ENCODE data around the gene MYBPC1. TPM values are rescaled to one million over a fixed set of nuclear protein-coding genes. Genes with fewer than 3 reads are reported as not detected.

MYBPC1 gene
- total and polyA plus RNA-seq, 3 experiments from 2014 or later: not detected

GRCh38 chr12:101695706-101696105 is 100.9 kb downstream of the MYBPC1 start:
- Histone ChIP-seq H3K27ac (ENCODE audit: low read depth, low read length) (no peak overlapping the region), H3K9me3 (ENCODE audit: low read length) (no peaks in the 10 kb centered on the region), H3K27me3 (ENCODE audit: insufficient read depth, low read length, poor library complexity, severe bottlenecking) (no peaks in the 10 kb centered on the region), H3K4me1 (ENCODE audit: insufficient read depth, low read length) (peaks cover 11% of the 10 kb centered on the region), H3K36me3 (ENCODE audit: insufficient read depth, low read length) (no peaks in the 10 kb centered on the region), H3K4me3 (ENCODE audit: low read length) (no peak overlapping the region)
- DNase-seq: no peak
- Mint-ChIP-seq H3K4me3 (peak overlapping the region in 3 of 7 donors; percentile 9 to 61 (median 39)), H3K9me3 (no peaks in the 10 kb centered on the region), H3K4me1 (peaks cover 29 to 38% (median 30%) of the 10 kb centered on the region in 3 donors), H3K27ac (peak overlapping the region in 1 of 8 donors; percentile 92), H3K27me3 (no peaks in the 10 kb centered on the region), H3K36me3 (peaks cover 0 to 8% (median 0%) of the 10 kb centered on the region in 3 donors)
- ChIA-PET POLR2A (no interaction called here), CTCF (no interaction called here)

GRCh38 chr12:101696251-101697196 is 101.8 kb downstream of the MYBPC1 start:
- POLR2A ChIA-PET: no interaction called here
- no peaks in the 10 kb centered on the region for H3K9me3 Mint-ChIP-seq
- Histone ChIP-seq H3K4me1 (ENCODE audit: insufficient read depth, low read length) (peaks cover 11% of the 10 kb centered on the region), H3K36me3 (ENCODE audit: insufficient read depth, low read length) (no peaks in the 10 kb centered on the region), H3K27ac (ENCODE audit: low read depth, low read length) (peak overlapping the region; percentile 72), H3K27me3 (ENCODE audit: insufficient read depth, low read length, poor library complexity, severe bottlenecking) (no peaks in the 10 kb centered on the region), H3K4me3 (ENCODE audit: low read length) (peak overlapping the region; percentile 75), H3K9me3 (ENCODE audit: low read length) (no peaks in the 10 kb centered on the region)
- H3K27ac Mint-ChIP-seq: peak overlapping the region; percentile 73 to 98 (median 86)
- peaks cover 34 to 46% (median 35%) of the 10 kb centered on the region in 3 donors for H3K4me1 Mint-ChIP-seq
- CTCF ChIA-PET: no interaction called here
- DNase-seq: peak in 1 of 5 donors; percentile 12
- H3K36me3 Mint-ChIP-seq: peaks cover 0 to 8% (median 0%) of the 10 kb centered on the region in 3 donors
- H3K4me3 Mint-ChIP-seq: peak overlapping the region; percentile 91 to 97 (median 93)
- no peaks in the 10 kb centered on the region for H3K27me3 Mint-ChIP-seq

GRCh38 chr12:101697197-101697929 is 102.6 kb downstream of the MYBPC1 start, which contains the start of gene CHPT1:
Gene CHPT1 (plus strand): TSS chr12:101697640. CDS start chr12:101697862, 222 bp downstream.
- no peaks in the 10 kb centered on the region for H3K36me3 ChIP-seq (ENCODE audit: insufficient read depth, low read length)
- ChIA-PET CTCF (interaction anchor here (1.0 kb wide), 1 partner anchor 30 kb away, joined by 3 read pairs; no protein-coding TSS in a partner anchor), POLR2A (interaction anchor here (1.2 kb wide), 1 partner anchor 9 kb away, joined by 3 read pairs; no protein-coding TSS in a partner anchor)
- Mint-ChIP-seq H3K4me1 (peaks cover 37 to 54% (median 37%) of the 10 kb centered on the region in 3 donors), H3K9me3 (no peaks in the 10 kb centered on the region), H3K4me3 (peak within 1 kb of the TSS; percentile 93 to 97 (median 93)), H3K27ac (peak within 1 kb of the TSS; percentile 73 to 98 (median 88)), H3K27me3 (no peaks in the 10 kb centered on the region), H3K36me3 (peaks cover 0 to 8% (median 0%) of the 10 kb centered on the region in 3 donors)
- peaks cover 11% of the 10 kb centered on the region for H3K4me1 ChIP-seq (ENCODE audit: insufficient read depth, low read length)
- no peaks in the 10 kb centered on the region for H3K9me3 ChIP-seq (ENCODE audit: low read length)
- H3K27me3 ChIP-seq (ENCODE audit: insufficient read depth, low read length, poor library complexity, severe bottlenecking): no peaks in the 10 kb centered on the region
- H3K27ac ChIP-seq (ENCODE audit: low read depth, low read length): peak within 1 kb of the TSS; percentile 72
- H3K4me3 ChIP-seq (ENCODE audit: low read length): peak within 1 kb of the TSS; percentile 75
- peak; percentile 30 to 68 (median 52) for DNase-seq

- Histone ChIP-seq H3K4me3 (ENCODE audit: low read length) (peak overlapping the region; percentile 71), H3K27me3 (ENCODE audit: insufficient read depth, low read length, poor library complexity, severe bottlenecking) (no peaks in the 10 kb centered on the region), H3K9me3 (ENCODE audit: low read length) (no peaks in the 10 kb centered on the region), H3K27ac (ENCODE audit: low read depth, low read length) (peak overlapping the region; percentile 72), H3K4me1 (ENCODE audit: insufficient read depth, low read length) (peaks cover 11% of the 10 kb centered on the region), H3K36me3 (ENCODE audit: insufficient read depth, low read length) (no peaks in the 10 kb centered on the region)
- Mint-ChIP-seq H3K27ac (peak overlapping the region; percentile 36 to 95 (median 87)), H3K36me3 (peaks cover 0 to 8% (median 0%) of the 10 kb centered on the region in 3 donors), H3K9me3 (no peaks in the 10 kb centered on the region), H3K4me3 (peak overlapping the region; percentile 87 to 97 (median 93)), H3K4me1 (peaks cover 37 to 62% (median 42%) of the 10 kb centered on the region in 3 donors), H3K27me3 (no peaks in the 10 kb centered on the region)
- DNase-seq: peak in 2 of 5 donors; percentile 4 to 49
- ChIA-PET CTCF (interaction anchor here (1.0 to 1.2 kb wide), 2 partner anchors 19 to 31 kb away, joined by 3 read pairs; no protein-coding TSS in a partner anchor), POLR2A (interaction anchor here (1.0 to 1.2 kb wide), 2 partner anchors 10 to 46 kb away, joined by 3 read pairs; no protein-coding TSS in a partner anchor)
These were observed 103.4 kb downstream of the MYBPC1 start for GRCh38 chr12:101697930-101698799.

- Mint-ChIP-seq H3K36me3 (peaks cover 0 to 8% (median 0%) of the 10 kb centered on the region in 3 donors), H3K4me3 (peak overlapping the region; percentile 87 to 97 (median 93)), H3K27me3 (no peaks in the 10 kb centered on the region), H3K4me1 (peaks cover 37 to 65% (median 42%) of the 10 kb centered on the region in 3 donors), H3K27ac (peak overlapping the region; percentile 32 to 95 (median 87)), H3K9me3 (no peaks in the 10 kb centered on the region)
- no peak for DNase-seq
- H3K4me3 ChIP-seq (ENCODE audit: low read length): peak overlapping the region; percentile 71
- ChIA-PET CTCF (interaction anchor here (1.0 to 1.2 kb wide), 2 partner anchors 18 to 31 kb away, joined by 3 read pairs; no protein-coding TSS in a partner anchor), POLR2A (interaction anchor here (1.0 to 1.2 kb wide), 2 partner anchors 11 to 46 kb away, joined by 3 read pairs; no protein-coding TSS in a partner anchor)
- no peaks in the 10 kb centered on the region for H3K27me3 ChIP-seq (ENCODE audit: insufficient read depth, low read length, poor library complexity, severe bottlenecking)
- H3K27ac ChIP-seq (ENCODE audit: low read depth, low read length): peak overlapping the region; percentile 72
- no peaks in the 10 kb centered on the region for H3K36me3 ChIP-seq (ENCODE audit: insufficient read depth, low read length)
- H3K4me1 ChIP-seq (ENCODE audit: insufficient read depth, low read length): peaks cover 11% of the 10 kb centered on the region
- H3K9me3 ChIP-seq (ENCODE audit: low read length): no peaks in the 10 kb centered on the region
These were observed 104.1 kb downstream of the MYBPC1 start for GRCh38 chr12:101698800-101699347.

- H3K4me3 Mint-ChIP-seq: peak overlapping the region in 3 of 7 donors; percentile 11 to 97 (median 54)
These were observed 105.6 kb downstream of the MYBPC1 start for GRCh38 chr12:101700299-101700820.

More at GRCh38 chr12:101700299-101700820, 105.6 kb downstream of the MYBPC1 start:
- ChIA-PET CTCF (interaction anchor here (1.0 kb wide), 1 partner anchor 7 kb away, joined by 3 read pairs; no protein-coding TSS in a partner anchor), POLR2A (no interaction called here)
- no peaks in the 10 kb centered on the region for H3K9me3 Mint-ChIP-seq
- Histone ChIP-seq H3K36me3 (ENCODE audit: insufficient read depth, low read length) (no peaks in the 10 kb centered on the region), H3K9me3 (ENCODE audit: low read length) (no peaks in the 10 kb centered on the region), H3K27ac (ENCODE audit: low read depth, low read length) (peak overlapping the region; percentile 72), H3K4me3 (ENCODE audit: low read length) (no peak overlapping the region), H3K4me1 (ENCODE audit: insufficient read depth, low read length) (peaks cover 11% of the 10 kb centered on the region), H3K27me3 (ENCODE audit: insufficient read depth, low read length, poor library complexity, severe bottlenecking) (no peaks in the 10 kb centered on the region)
- H3K27me3 Mint-ChIP-seq: no peaks in the 10 kb centered on the region
- DNase-seq: no peak
- peak overlapping the region in 4 of 8 donors; percentile 10 to 83 (median 44) for H3K27ac Mint-ChIP-seq
- peaks cover 37 to 65% (median 42%) of the 10 kb centered on the region in 3 donors for H3K4me1 Mint-ChIP-seq
- peaks cover 0 to 8% (median 0%) of the 10 kb centered on the region in 3 donors for H3K36me3 Mint-ChIP-seq
